DND-41 (cell line): ENCODE measurements around the gene DCAF5.

Experiments
- ATAC-seq: fragments of 200-7000 bp; cut with Tn5 transposase; 3 replicates; pipeline ENCODE4 v1.9.1; 2021; ENCODE audit warnings: low read depth; ENCODE audit not compliant: insufficient read depth
- DNase-seq: peaks from one replicate; pipeline ENCODE4 v3.0.0-alpha.2; 2020
- H2AFZ ChIP-seq: 2 replicates; pipeline ENCODE4 v1.6.0; 2012; ENCODE audit warnings: low read depth, low read length
- H3K27ac ChIP-seq: 2 replicates; pipeline ENCODE4 v1.5.1; 2012; ENCODE audit warnings: low read length, inconsistent platforms
- H3K27me3 ChIP-seq: fragments of 200-600 bp; sonication (generic); 2 replicates; pipeline ENCODE4 v1.6.0; 2012; ENCODE audit warnings: low read length, mild to moderate bottlenecking, inconsistent platforms; ENCODE audit not compliant: insufficient read depth, poor library complexity
- H3K36me3 ChIP-seq: 2 replicates; pipeline ENCODE4 v1.5.1; 2012; ENCODE audit warnings: low read length, inconsistent platforms; ENCODE audit not compliant: insufficient read depth
- H3K4me1 ChIP-seq: 2 replicates; pipeline ENCODE4 v1.5.1; 2012; ENCODE audit warnings: mild to moderate bottlenecking, low read length; ENCODE audit not compliant: insufficient read depth
- H3K4me2 ChIP-seq: 2 replicates; pipeline ENCODE4 v1.6.0; 2012; ENCODE audit warnings: mild to moderate bottlenecking, moderate library complexity, low read length, inconsistent platforms; ENCODE audit not compliant: insufficient read depth
- H3K4me3 ChIP-seq, 2 experiments: fragments of 200-600 bp in 1 of 2; shearing (Covaris generic) in 1 of 2; 2 replicates each; pipeline ENCODE4 v1.5.1; 2012 to 2016; ENCODE audit warnings: inconsistent platforms in 2 of 2, low read length in 2 of 2, mild to moderate bottlenecking in 2 of 2, low read depth in 1 of 2, moderate library complexity in 1 of 2
- H3K79me2 ChIP-seq: 2 replicates; pipeline ENCODE4 v1.6.0; 2012; ENCODE audit warnings: low read length, inconsistent platforms; ENCODE audit not compliant: insufficient read depth
- H3K9ac ChIP-seq: 2 replicates; pipeline ENCODE4 v1.6.0; 2012; ENCODE audit warnings: low read depth, mild to moderate bottlenecking, inconsistent platforms, low read length, moderate library complexity
- H3K9me3 ChIP-seq: 2 replicates; pipeline ENCODE4 v1.5.1; 2012; ENCODE audit warnings: low read length, moderate library complexity, mild to moderate bottlenecking, inconsistent platforms; ENCODE audit not compliant: insufficient read depth, severe bottlenecking
- H4K20me1 ChIP-seq: 2 replicates; pipeline ENCODE4 v1.6.0; 2012; ENCODE audit warnings: low read length; ENCODE audit not compliant: insufficient read depth
- CTCF ChIP-seq: IDR thresholded peaks from 2 replicates; pipeline ENCODE4 v1.5.1; 2012; ENCODE audit warnings: borderline replicate concordance, low read length, moderate library complexity, mild to moderate bottlenecking; ENCODE audit not compliant: poor library complexity, severe bottlenecking; ENCODE audit errors: extremely low read depth
- EZH2 ChIP-seq: IDR thresholded peaks from 3 replicates; pipeline ENCODE4 v1.6.1; 2012; ENCODE audit warnings: borderline replicate concordance, low read depth, mild to moderate bottlenecking, moderate library complexity, low read length, inconsistent platforms; ENCODE audit not compliant: severe bottlenecking

DCAF5 gene

GRCh38 chr14:69014829-69015259 is 138.1 kb downstream of the DCAF5 start:
- no peaks in the 10 kb centered on the region for H4K20me1 ChIP-seq
- no peaks in the 10 kb centered on the region for H3K36me3 ChIP-seq
- H3K79me2 ChIP-seq, result no peaks in the 10 kb centered on the region
- no peak overlapping the region for H3K4me3 ChIP-seq
- H3K4me1 ChIP-seq, result no peaks in the 10 kb centered on the region
- ATAC-seq, result no peak
- H3K4me2 ChIP-seq, result no peak overlapping the region
- TF ChIP-seq EZH2 (no peak), CTCF (no peak)
- H3K9ac ChIP-seq, result no peak overlapping the region
- H3K27me3 ChIP-seq, result no peaks in the 10 kb centered on the region
- no peak overlapping the region for H3K27ac ChIP-seq
- no peaks in the 10 kb centered on the region for H3K9me3 ChIP-seq
- no peak for DNase-seq
- H2AFZ ChIP-seq, result no peak overlapping the region

GRCh38 chr14:69013943-69014782 is 138.8 kb downstream of the DCAF5 start:
- no peaks in the 10 kb centered on the region for H3K27me3 ChIP-seq
- no peak for DNase-seq
- no peaks in the 10 kb centered on the region for H3K9me3 ChIP-seq
- no peak overlapping the region for H3K9ac ChIP-seq
- no peak overlapping the region for H3K27ac ChIP-seq
- no peak overlapping the region for H3K4me2 ChIP-seq
- H3K36me3 ChIP-seq, result no peaks in the 10 kb centered on the region
- no peaks in the 10 kb centered on the region for H4K20me1 ChIP-seq
- no peak overlapping the region; the same call in 1 of the 2 replicates for H2AFZ ChIP-seq
- no peaks in the 10 kb centered on the region for H3K79me2 ChIP-seq
- H3K4me3 ChIP-seq, result no peak overlapping the region
- no peak for ATAC-seq
- no peak for TF ChIP-seq EZH2
- no peak for TF ChIP-seq CTCF
- H3K4me1 ChIP-seq, result no peaks in the 10 kb centered on the region

- ATAC-seq, result no peak
- Histone ChIP-seq H3K36me3 (no peaks in the 10 kb centered on the region), H3K79me2 (no peaks in the 10 kb centered on the region), H3K27me3 (no peaks in the 10 kb centered on the region), H3K4me2 (no peak overlapping the region), H3K9ac (no peak overlapping the region), H3K9me3 (no peaks in the 10 kb centered on the region), H2AFZ (no peak overlapping the region), H4K20me1 (no peaks in the 10 kb centered on the region), H3K4me1 (no peaks in the 10 kb centered on the region), H3K4me3 (no peak overlapping the region), H3K27ac (no peak overlapping the region)
- no peak for DNase-seq
- TF ChIP-seq CTCF (no peak), EZH2 (no peak)
Measured at GRCh38 chr14:69012256-69012953, 140.5 kb downstream of the DCAF5 start.
